DOHH2 (cell line): Measurements from ENCODE around the gene SRGN.

Experiments used
- CTCF ChIP-seq: fragments of 200-600 bp; sonication (generic); IDR thresholded peaks from one replicate; pipeline ENCODE4 v1.5.1; 2014; ENCODE audit warnings: antibody characterized with exemption, mild to moderate bottlenecking, low read depth, low read length; ENCODE audit not compliant: poor library complexity, severe bottlenecking
- EZH2phosphoT487 ChIP-seq: fragments of 200-600 bp; sonication (generic); IDR thresholded peaks from 2 replicates; pipeline ENCODE4 v1.6.1; 2017; ENCODE audit warnings: borderline replicate concordance, mild to moderate bottlenecking, antibody characterized with exemption, low read length, moderate library complexity, mixed read lengths

GRCh38 chr10:69125554-69125953, 37.7 kb downstream of the SRGN start:
- TF ChIP-seq CTCF: no peak
- no peak for TF ChIP-seq EZH2phosphoT487
